HepG2 (cell line): ENCODE measurements around the gene PDIK1L. TPM values are rescaled to one million over a fixed set of nuclear protein-coding genes. Genes with fewer than 3 reads are reported as not detected.

Experiments
- BRCA1 ChIP-seq: sonication (generic); formaldehyde crosslinking; IDR thresholded peaks from 2 replicates; pipeline ENCODE4 v1.4.0; 2020; ENCODE audit warnings: missing genetic modification reagents
- CEBPG ChIP-seq: IDR thresholded peaks from 2 replicates; pipeline ENCODE4 v1.6.1; 2016
- DR1 ChIP-seq: sonication (generic); formaldehyde crosslinking; IDR thresholded peaks from 2 replicates; pipeline ENCODE4 v1.8.0; 2021; ENCODE audit warnings: mild to moderate bottlenecking, missing genetic modification reagents, inconsistent platforms
- EED ChIP-seq: sonication (generic); formaldehyde crosslinking; IDR thresholded peaks from 2 replicates; pipeline ENCODE4 v1.5.0; 2020; ENCODE audit warnings: mild to moderate bottlenecking, missing genetic modification reagents
- FOSL2 ChIP-seq: sonication (generic); formaldehyde crosslinking; IDR thresholded peaks from 2 replicates; pipeline ENCODE4 v1.4.0; 2020; ENCODE audit warnings: missing genetic modification reagents
- GTF2F1 ChIP-seq: fragments of 150-350 bp; IDR thresholded peaks from 2 replicates; pipeline ENCODE4 v1.6.1; 2014; ENCODE audit warnings: low read length
- HMGXB4 ChIP-seq, 2 experiments: sonication (generic) in 1 of 2; formaldehyde crosslinking in 1 of 2; IDR thresholded peaks; 2 replicates each; pipeline versions ENCODE4 v1.4.0 to v1.6.1; 2018 to 2020; ENCODE audit warnings: missing genetic modification reagents in 2 of 2, borderline replicate concordance in 1 of 2, low read depth in 1 of 2, mild to moderate bottlenecking in 1 of 2, missing biosample characterization in 1 of 2
- KLF15 ChIP-seq: sonication (generic); formaldehyde crosslinking; IDR thresholded peaks from 2 replicates; pipeline ENCODE4 v1.8.1; 2023; ENCODE audit warnings: borderline replicate concordance, mild to moderate bottlenecking, inconsistent platforms, missing genetic modification reagents, mixed read lengths
- MEIS1 ChIP-seq: sonication (generic); formaldehyde crosslinking; IDR thresholded peaks from 2 replicates; pipeline ENCODE4 v1.9.0; 2021; ENCODE audit warnings: mild to moderate bottlenecking, missing genetic modification reagents, moderate library complexity, borderline replicate concordance
- NONO ChIP-seq, 2 experiments: fragments of 450-650 bp in 1 of 2; sonication (generic) in 1 of 2; formaldehyde crosslinking in 1 of 2; IDR thresholded peaks in 1 of 2; conservative IDR thresholded peaks in 1 of 2; 2 replicates each; pipeline versions ENCODE4 v1.6.1 to v1.8.0; 2017 to 2022; ENCODE audit warnings: mild to moderate bottlenecking in 1 of 2, missing genetic modification reagents in 1 of 2, moderate library complexity in 1 of 2
- RORA ChIP-seq: sonication (generic); formaldehyde crosslinking; IDR thresholded peaks from 2 replicates; pipeline ENCODE4 v1.5.0; 2020; ENCODE audit warnings: mild to moderate bottlenecking, missing genetic modification reagents, moderate library complexity
- STAG1 ChIP-seq: sonication (generic); formaldehyde crosslinking; IDR thresholded peaks from 2 replicates; pipeline ENCODE4 v1.4.0; 2020; ENCODE audit warnings: missing genetic modification reagents
- THAP7 ChIP-seq: sonication (generic); formaldehyde crosslinking; IDR thresholded peaks from 2 replicates; pipeline ENCODE4 v1.8.1; 2023; ENCODE audit warnings: mild to moderate bottlenecking, missing genetic modification reagents
- YEATS2 ChIP-seq: sonication (generic); formaldehyde crosslinking; IDR thresholded peaks from 2 replicates; pipeline ENCODE4 v1.4.0; 2020; ENCODE audit warnings: missing genetic modification reagents, borderline replicate concordance
- ZNF207 ChIP-seq: fragments of 450-650 bp; IDR thresholded peaks from 2 replicates; pipeline ENCODE4 v1.6.1; 2016; ENCODE audit warnings: antibody characterized with exemption, borderline replicate concordance
- ZNF33A ChIP-seq: sonication (generic); formaldehyde crosslinking; IDR thresholded peaks from 2 replicates; pipeline ENCODE4 v1.5.1; 2020; ENCODE audit warnings: missing genetic modification reagents, mild to moderate bottlenecking, moderate library complexity, borderline replicate concordance
- ZNF567 ChIP-seq: sonication (generic); formaldehyde crosslinking; IDR thresholded peaks from 2 replicates; pipeline ENCODE4 v1.8.1; 2023; ENCODE audit warnings: mild to moderate bottlenecking, missing genetic modification reagents, borderline replicate concordance
- ZNF597 ChIP-seq: sonication (generic); formaldehyde crosslinking; IDR thresholded peaks from 2 replicates; pipeline ENCODE4 v1.5.0; 2020; ENCODE audit warnings: missing genetic modification reagents
- ZNF652 ChIP-seq: IDR thresholded peaks from 2 replicates; pipeline ENCODE4 v1.6.1; 2016; ENCODE audit warnings: low read depth, borderline replicate concordance
- polyA plus RNA-seq, 8 experiments: library from polyadenylated mRNA; depleted of rRNA in 3 of 8; stranded (reverse) in 7 of 8; unstranded in 1 of 8; fragments of >200 nt; fragmentation: Illumina TruSeq in 4 of 8; extraction: Trizol in 4 of 8; gene quantifications; 2 replicates each; pipeline versions ENCODE4 v1.2.1 to v1.2.3, GENCODE V29; 2011 to 2016; ENCODE audit warnings: low read depth in 4 of 8, missing spikeins in 1 of 8, mixed read lengths in 1 of 8; ENCODE audit not compliant: insufficient read depth in 1 of 8
- total RNA-seq, 5 experiments: library from RNA; depleted of rRNA; stranded (reverse); fragments of >200 nt; fragmentation: Illumina TruSeq; extraction: Trizol; gene quantifications; 2 replicates each; pipeline ENCODE4 v1.2.3, GENCODE V29; 2016; ENCODE audit warnings: low read depth in 1 of 5
- TF ChIP-seq, protein P1 (sequence below): sonication (generic); formaldehyde crosslinking; IDR thresholded peaks from 2 replicates; pipeline ENCODE4 v1.4.0; 2020; ENCODE audit warnings: mild to moderate bottlenecking, low read depth, missing genetic modification reagents
- TF ChIP-seq, protein P2 (sequence below): sonication (generic); formaldehyde crosslinking; IDR thresholded peaks from 2 replicates; pipeline ENCODE4 v1.5.0; 2020; ENCODE audit warnings: missing genetic modification reagents, mild to moderate bottlenecking, borderline replicate concordance

The PDIK1L gene
- total and polyA plus RNA-seq, 2 of the 13 experiments (the other 11 are each of a cell fraction or from before 2014, with no cell fraction given): 1.9 to 4.6 TPM

DNA sequence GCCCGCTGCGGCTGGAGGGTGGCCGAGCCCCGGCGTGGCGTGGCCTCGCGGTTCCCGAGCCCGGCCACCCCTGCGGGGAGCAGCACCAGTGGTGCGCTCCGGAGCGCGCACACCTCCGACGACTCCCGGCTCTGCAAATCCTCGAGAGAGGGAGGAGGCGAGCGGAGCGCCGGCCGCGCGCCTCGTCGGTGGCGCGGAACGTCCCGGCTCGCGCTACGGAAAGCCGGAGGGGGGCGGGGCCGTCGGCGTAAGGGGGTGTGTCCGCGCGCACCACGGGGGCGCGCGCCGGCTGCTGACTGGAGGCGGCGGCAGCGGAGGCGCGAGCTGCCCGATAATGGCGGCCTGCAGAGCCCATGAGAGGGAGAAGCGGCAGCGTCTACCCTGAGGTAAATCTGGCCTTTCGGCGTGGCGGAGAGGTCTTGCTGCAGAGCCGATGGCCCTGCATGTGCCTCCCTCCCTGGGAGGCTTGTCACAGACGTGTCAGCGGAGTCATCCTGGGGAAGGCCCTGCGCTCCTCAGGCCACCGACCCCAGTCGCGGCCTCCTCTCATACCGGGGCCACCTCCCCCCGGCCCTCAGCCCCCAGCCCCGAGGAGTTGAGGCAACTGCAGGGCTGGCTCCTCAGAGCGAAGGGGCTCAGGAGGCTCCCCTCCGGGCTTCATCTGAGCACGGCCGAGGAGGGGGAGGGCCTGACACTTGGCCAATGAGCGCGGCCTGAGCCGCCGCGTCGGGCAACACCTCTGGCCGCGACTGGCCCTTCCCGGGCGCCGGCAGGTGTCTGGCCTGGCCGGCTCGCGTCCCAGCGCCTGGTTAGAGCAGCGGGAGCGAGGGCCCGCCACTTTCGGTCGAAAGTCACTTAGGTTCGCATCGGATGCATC is at the start of gene PDIK1L (continued):
- TF ChIP-seq ZNF652 (CRISPR knock-in tag) (no peak), RORA (no peak), BRCA1 (no peak), NONO (IDR thresholded peaks at IDR 0.05) (no peak), NONO (CRISPR knock-in tag; conservative IDR thresholded peaks at IDR 0.05) (no peak), ZNF207 (no peak), FOSL2 (CRISPR knock-in tag) (no peak; the same call in 1 of the 2 replicates), KLF15 (CRISPR knock-in tag) (no peak; the same call in 1 of the 2 replicates), YEATS2 (CRISPR knock-in tag) (no peak; the same call in 1 of the 2 replicates), DR1 (peak; percentile 39; the same call in 1 of the 2 replicates), MEIS1 (CRISPR knock-in tag) (peak; percentile 47; the same call in 1 of the 2 replicates), EED (CRISPR knock-in tag) (no peak), ZNF597 (no peak), THAP7 (CRISPR knock-in tag) (0 out of 2 replicates have a peak, but pooled peaks have one; percentile 22), ZNF567 (no peak), CEBPG (CRISPR knock-in tag) (no peak), GTF2F1 (no peak), HMGXB4 (CRISPR knock-in tag; IDR thresholded peaks at IDR 0.05; ENCODE audit: borderline replicate concordance in 1 of 2, low read depth in 1 of 2) (peak in 1 of 2 experiments; percentile 64; a peak in 1 of 4 replicates), STAG1 (CRISPR knock-in tag) (no peak), ZNF33A (CRISPR knock-in tag) (no peak)
- TF ChIP-seq, protein P1, sequence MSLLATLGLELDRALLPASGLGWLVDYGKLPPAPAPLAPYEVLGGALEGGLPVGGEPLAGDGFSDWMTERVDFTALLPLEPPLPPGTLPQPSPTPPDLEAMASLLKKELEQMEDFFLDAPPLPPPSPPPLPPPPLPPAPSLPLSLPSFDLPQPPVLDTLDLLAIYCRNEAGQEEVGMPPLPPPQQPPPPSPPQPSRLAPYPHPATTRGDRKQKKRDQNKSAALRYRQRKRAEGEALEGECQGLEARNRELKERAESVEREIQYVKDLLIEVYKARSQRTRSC (CRISPR knock-in tag): no peak
- TF ChIP-seq, protein P2, sequence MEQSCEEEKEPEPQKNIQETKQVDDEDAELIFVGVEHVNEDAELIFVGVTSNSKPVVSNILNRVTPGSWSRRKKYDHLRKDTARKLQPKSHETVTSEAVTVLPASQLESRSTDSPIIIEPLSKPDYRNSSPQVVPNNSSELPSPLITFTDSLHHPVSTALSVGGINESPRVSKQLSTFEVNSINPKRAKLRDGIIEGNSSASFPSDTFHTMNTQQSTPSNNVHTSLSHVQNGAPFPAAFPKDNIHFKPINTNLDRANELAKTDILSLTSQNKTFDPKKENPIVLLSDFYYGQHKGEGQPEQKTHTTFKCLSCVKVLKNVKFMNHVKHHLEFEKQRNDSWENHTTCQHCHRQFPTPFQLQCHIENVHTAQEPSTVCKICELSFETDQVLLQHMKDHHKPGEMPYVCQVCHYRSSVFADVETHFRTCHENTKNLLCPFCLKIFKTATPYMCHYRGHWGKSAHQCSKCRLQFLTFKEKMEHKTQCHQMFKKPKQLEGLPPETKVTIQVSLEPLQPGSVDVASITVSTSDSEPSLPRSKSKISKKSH: peak; percentile 76
